Testis (tissue), 3 donors: ENCODE results near the gene CRHBP. TPM values are rescaled to one million over a fixed set of nuclear protein-coding genes. Genes with fewer than 3 reads are reported as not detected.
"Not testable (repeated sequence)": the region's sequence is repeated elsewhere in the genome, so short reads cannot be mapped to it uniquely, and the experiment has no call there.

Source experiments
- DNase-seq: peaks from one replicate; pipeline ENCODE4 v3.0.0-alpha.2; 2019
- H3K27ac ChIP-seq, 2 donors: fragments of 200-600 bp; sonication (generic); one replicate each; pipeline ENCODE4 v1.5.1; 2019
- H3K27me3 ChIP-seq: fragments of 200-600 bp; sonication (generic); one replicate; pipeline ENCODE4 v1.5.1; 2019
- H3K36me3 ChIP-seq: fragments of 200-600 bp; sonication (generic); one replicate; pipeline ENCODE4 v1.5.1; 2017; ENCODE audit warnings: low read depth; ENCODE audit errors: missing control alignments
- H3K4me1 ChIP-seq: fragments of 200-600 bp; sonication (generic); one replicate; pipeline ENCODE4 v1.5.1; 2019
- H3K4me3 ChIP-seq, 2 donors: fragments of 200-600 bp; sonication (generic); one replicate each; pipeline ENCODE4 v1.5.1; 2017 to 2019
- H3K9me3 ChIP-seq: fragments of 200-600 bp; sonication (generic); one replicate; pipeline ENCODE4 v1.5.1; 2017
- CTCF ChIP-seq, 3 experiments: fragments of 450-650 bp in 2 of 3; fragments of 200-600 bp in 1 of 3; sonication (generic) in 1 of 3; IDR thresholded peaks; one replicate each; pipeline ENCODE4 v1.5.1; 2016 to 2019; ENCODE audit warnings: antibody characterized with exemption in 3 of 3, mild to moderate bottlenecking in 2 of 3, moderate library complexity in 1 of 3
- POLR2A ChIP-seq: fragments of 450-650 bp; IDR thresholded peaks from one replicate; pipeline ENCODE4 v1.6.1; 2017; ENCODE audit warnings: antibody characterized with exemption, mild to moderate bottlenecking, moderate library complexity
- WGBS, 2 donors: methylation state at CpG; one replicate each; pipeline ENCODE4 v1.1.5; 2018; 5-methylcytosine and 5-hydroxymethylcytosine counted together
- intact Hi-C: fragments of 100-400 bp; cut with DNase I; formaldehyde crosslinking; loops from one replicate; pipeline ENCODE4 v1.15.1; 2023; ENCODE audit warnings: low total_unique reads
- polyA plus RNA-seq: library from polyadenylated mRNA; stranded (reverse); fragments of 350-450 nt; fragmentation: Illumina TruSeq; extraction: RNeasy Lipid Tissue Mini Kit (QIAGEN cat#74804); gene quantifications from one replicate; pipeline ENCODE4 v1.2.3, GENCODE V29; 2014; ENCODE audit warnings: low read depth, low replicate concordance; ENCODE audit not compliant: insufficient read depth
- total RNA-seq, 2 donors: library from RNA; depleted of rRNA; stranded (reverse); fragments of >200 nt; gene quantifications; one replicate each; pipeline ENCODE4 v1.2.3, GENCODE V29; 2016

The CRHBP gene
- total and polyA plus RNA-seq, 3 donors from 2014 or later, result 1.1 to 3.3 (median 2.0) TPM

DNA sequence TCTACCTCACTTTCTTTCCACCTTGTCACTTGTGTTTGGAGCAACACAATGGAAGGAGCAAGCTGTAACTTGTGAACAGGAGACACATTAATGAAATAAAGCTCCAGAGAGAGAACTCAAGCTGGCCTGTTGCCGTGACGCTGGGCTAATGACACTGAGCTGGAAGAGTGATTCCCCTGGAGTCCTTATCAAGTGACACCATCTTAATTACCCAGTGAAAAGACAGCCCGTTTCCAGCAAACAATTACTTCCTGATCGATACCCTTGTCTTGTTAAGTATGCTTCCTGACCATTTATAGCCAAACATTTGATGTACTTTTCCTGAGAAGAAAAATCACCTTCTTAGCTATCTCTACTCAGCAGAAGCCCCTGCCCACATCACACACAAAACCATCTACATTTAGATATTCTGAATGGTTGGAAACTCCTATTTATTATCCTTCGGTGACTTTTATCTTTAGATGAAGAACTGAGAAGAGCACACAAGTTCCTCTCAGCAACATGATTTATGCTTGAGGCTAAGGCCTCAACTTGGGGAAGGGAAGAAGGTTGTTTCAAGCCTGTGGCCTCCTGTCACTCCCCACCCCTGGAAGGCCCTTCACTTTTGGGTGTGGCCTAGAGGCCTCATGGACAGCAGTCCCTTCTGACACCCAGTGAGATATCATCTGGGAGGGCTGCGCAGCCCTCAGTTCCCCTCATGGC lies 34.1 kb downstream of the CRHBP start:
- DNase-seq, result no peak
- Histone ChIP-seq H3K27ac (no peak overlapping the region), H3K9me3 (no peaks in the 10 kb centered on the region), H3K27me3 (no peaks in the 10 kb centered on the region), H3K4me3 (no peak overlapping the region), H3K36me3 (no peaks in the 10 kb centered on the region), H3K4me1 (peaks cover 4% of the 10 kb centered on the region)
- intact Hi-C loops, result no loop called here
- TF ChIP-seq CTCF (IDR thresholded peaks at IDR 0.05) (no peak), POLR2A (no peak)
- 48 to 51% methylated on average over 6 of the region's 6 CpGs for WGBS, 2 donors

DNA sequence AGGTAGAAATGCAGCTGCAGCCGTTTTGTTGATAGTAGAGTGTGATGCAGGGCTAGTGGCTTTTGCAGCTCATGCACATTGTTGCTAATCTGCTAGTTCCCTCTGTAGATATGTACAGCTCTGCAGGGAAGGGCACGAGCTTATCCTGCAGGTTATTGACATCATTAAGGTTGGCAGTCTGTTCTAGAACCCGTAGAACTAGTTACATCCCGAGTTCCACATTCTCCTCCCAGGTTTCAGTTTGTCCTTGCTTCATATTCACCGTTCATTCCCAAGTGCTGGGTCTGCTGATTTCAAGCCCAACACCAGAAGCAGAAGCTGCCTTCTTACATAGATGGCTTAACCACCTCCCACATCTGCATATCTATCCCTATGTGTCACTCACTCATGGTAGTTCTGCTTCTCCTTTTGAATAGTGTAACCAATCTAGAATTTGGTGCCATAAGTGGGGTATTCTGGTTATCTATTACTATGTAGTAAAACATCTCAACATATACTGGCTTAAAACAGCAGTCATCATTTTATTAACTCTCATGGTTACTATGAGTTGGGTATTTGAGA lies 38.1 kb downstream of the CRHBP start:
- no peaks in the 10 kb centered on the region for H3K27me3 ChIP-seq
- intact Hi-C loops, result no loop called here
- H3K36me3 ChIP-seq, result no peaks in the 10 kb centered on the region
- TF ChIP-seq POLR2A, result no peak
- TF ChIP-seq CTCF (IDR thresholded peaks at IDR 0.05), result no peak
- no peak for DNase-seq
- WGBS, 2 donors, result 58 to 80% methylated on average over 5 of the region's 5 CpGs
- no peak overlapping the region for H3K27ac ChIP-seq
- no peaks in the 10 kb centered on the region for H3K9me3 ChIP-seq
- H3K4me3 ChIP-seq, result no peak overlapping the region
- H3K4me1 ChIP-seq, result no peaks in the 10 kb centered on the region

GRCh38 chr5:76993436-76993835 lies 40.6 kb downstream of the CRHBP start:
- intact Hi-C loops, H3K4me1 ChIP-seq, H3K27ac ChIP-seq, H3K9me3 ChIP-seq, DNase-seq, H3K36me3 ChIP-seq, H3K4me3 ChIP-seq, H3K27me3 ChIP-seq: not testable (repeated sequence)
- WGBS, 2 donors, result 86 to 89% methylated on average over 9 of the region's 9 CpGs

DNA sequence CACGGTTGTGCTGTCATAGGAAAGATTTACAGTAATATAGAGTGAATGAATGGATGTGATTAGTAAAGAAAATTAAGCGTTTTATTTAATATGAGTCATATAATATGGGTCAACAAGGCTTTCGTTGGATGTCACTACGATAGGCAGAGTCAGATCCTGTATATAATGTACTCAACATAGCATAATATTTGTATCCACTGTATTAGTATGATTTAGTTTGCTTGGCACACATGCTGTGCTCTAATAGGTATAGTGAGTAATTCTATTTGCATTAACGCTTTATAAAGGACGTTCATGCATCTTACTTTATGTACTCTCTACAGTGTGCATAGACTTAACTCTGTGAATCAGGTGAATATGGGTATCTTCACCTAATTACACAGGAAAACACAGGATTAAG lies 41.5 kb downstream of the CRHBP start:
- H3K27ac ChIP-seq, result no peak overlapping the region
- intact Hi-C loops, result no loop called here
- H3K4me3 ChIP-seq, result no peak overlapping the region
- H3K9me3 ChIP-seq, result no peaks in the 10 kb centered on the region
- H3K36me3 ChIP-seq, result no peaks in the 10 kb centered on the region
- DNase-seq, result no peak
- no peaks in the 10 kb centered on the region for H3K27me3 ChIP-seq
- no peaks in the 10 kb centered on the region for H3K4me1 ChIP-seq
- TF ChIP-seq POLR2A (no peak), CTCF (IDR thresholded peaks at IDR 0.05) (no peak)
- WGBS, 2 donors, result 74 to 75% methylated on average over 6 of the region's 6 CpGs

DNA sequence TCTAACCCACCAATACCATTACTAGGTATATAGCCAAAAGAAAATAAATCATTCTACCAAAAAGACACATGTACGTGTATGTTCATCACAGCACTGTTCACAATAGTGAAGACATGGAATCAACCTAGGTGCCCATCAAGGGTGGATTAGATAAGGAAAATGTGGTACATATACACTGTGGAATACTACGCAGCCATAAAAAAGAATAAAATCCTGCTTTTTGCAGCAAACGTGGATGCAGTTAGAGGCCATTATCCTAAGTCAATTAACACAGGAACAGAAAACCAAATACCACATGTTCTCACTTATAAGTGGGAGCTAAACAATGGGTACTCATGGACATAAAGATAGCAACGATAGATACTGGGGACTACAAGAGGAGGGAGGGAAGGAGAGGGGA lies 45.4 kb downstream of the CRHBP start:
- DNase-seq, H3K36me3 ChIP-seq, H3K4me3 ChIP-seq, H3K27ac ChIP-seq, H3K27me3 ChIP-seq, H3K4me1 ChIP-seq, H3K9me3 ChIP-seq, intact Hi-C loops: not testable (repeated sequence)
- WGBS, 2 donors, result 85 to 89% methylated on average over 4 of the region's 4 CpGs

DNA sequence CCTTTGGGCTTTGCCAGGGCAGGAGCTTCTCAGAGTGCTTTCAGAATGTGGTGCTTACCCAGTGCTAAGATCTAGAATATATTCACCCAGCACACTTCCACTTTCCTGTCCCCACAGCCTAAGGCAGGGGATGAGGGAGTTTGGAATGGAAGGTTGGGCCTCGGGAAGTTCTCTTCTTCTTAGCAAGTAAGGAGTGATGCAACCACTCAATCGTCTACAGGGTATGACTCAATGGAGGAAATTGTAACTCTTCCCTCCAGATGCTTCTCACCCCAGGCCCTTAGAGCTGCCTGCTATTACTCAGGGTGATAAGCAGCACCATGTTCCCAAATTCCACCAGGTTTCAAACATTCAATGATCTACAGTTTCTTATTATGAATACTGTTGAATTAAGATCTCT lies 46.6 kb downstream of the CRHBP start:
- 84 to 94% methylated on average over 2 of the region's 2 CpGs for WGBS, 2 donors
- intact Hi-C loops, result no loop called here

More for the DNA sequence above, 46.6 kb downstream of the CRHBP start:
- Histone ChIP-seq H3K9me3 (no peaks in the 10 kb centered on the region), H3K27ac (no peak overlapping the region), H3K4me3 (no peak overlapping the region), H3K27me3 (no peaks in the 10 kb centered on the region), H3K36me3 (no peaks in the 10 kb centered on the region), H3K4me1 (no peaks in the 10 kb centered on the region)
- TF ChIP-seq CTCF (IDR thresholded peaks at IDR 0.05) (no peak), POLR2A (no peak)
- no peak for DNase-seq
